ENCODE data around the gene TNNT1. TPM values are rescaled to one million over a fixed set of nuclear protein-coding genes. Genes with fewer than 3 reads are reported as not detected.

The TNNT1 gene
- total RNA-seq, 2 donors from 2014 or later = 22.9 to 66.7 TPM

- Histone ChIP-seq H3K27ac (ENCODE audit: low read depth, low read length) (no peak overlapping the region), H3K9ac (ENCODE audit: extremely low read depth, low read length, poor library complexity, severe bottlenecking) (no peak overlapping the region), H3K4me1 (ENCODE audit: control insufficient read depth, insufficient read depth, low read length) (no peaks in the 10 kb centered on the region), H3K9me3 (ENCODE audit: control insufficient read depth, low read length) (no peaks in the 10 kb centered on the region), H3K27me3 (ENCODE audit: control insufficient read depth, insufficient read depth, low read length, poor library complexity, severe bottlenecking) (no peaks in the 10 kb centered on the region), H3K4me3 (ENCODE audit: low read length) (no peak overlapping the region), H3K36me3 (ENCODE audit: control insufficient read depth, insufficient read depth, low read length) (no peaks in the 10 kb centered on the region)
- Mint-ChIP-seq H3K4me1 (no peaks in the 10 kb centered on the region), H3K9me3 (no peaks in the 10 kb centered on the region), H3K4me3 (no peak overlapping the region), H3K36me3 (ENCODE audit: low read depth) (no peaks in the 10 kb centered on the region), H3K27ac (no peak overlapping the region), H3K27me3 (ENCODE audit: insufficient read depth) (peaks cover 9% of the 10 kb centered on the region)
- 94 to 97% methylated on average over 14 to 15 of the region's 16 CpGs for WGBS, 2 experiments (ENCODE audit: insufficient coverage in 1 of 2, insufficient read length in 1 of 2)
- no peak for DNase-seq
- no peak for TF ChIP-seq CTCF (conservative IDR thresholded peaks at IDR 0.05)
These were observed 17.6 kb downstream of the TNNT1 start for GRCh38 chr19:55131421-55131820.

- H3K9me3 ChIP-seq (ENCODE audit: control insufficient read depth, low read length) = no peaks in the 10 kb centered on the region
- H3K36me3 Mint-ChIP-seq (ENCODE audit: low read depth) = no peaks in the 10 kb centered on the region
- peaks cover 20% of the 10 kb centered on the region for H3K4me1 Mint-ChIP-seq
- TF ChIP-seq CTCF (conservative IDR thresholded peaks at IDR 0.05) = no peak
- H3K27me3 Mint-ChIP-seq (ENCODE audit: insufficient read depth) = peaks cover 37% of the 10 kb centered on the region
- no peak overlapping the region for H3K9ac ChIP-seq (ENCODE audit: extremely low read depth, low read length, poor library complexity, severe bottlenecking)
- 90 to 91% methylated on average over 8 to 14 of the region's 14 CpGs for WGBS, 2 experiments (ENCODE audit: insufficient coverage in 1 of 2, insufficient read length in 1 of 2)
- H3K36me3 ChIP-seq (ENCODE audit: control insufficient read depth, insufficient read depth, low read length) = no peaks in the 10 kb centered on the region
- DNase-seq = no peak
- H3K27ac Mint-ChIP-seq = peak overlapping the region; percentile 96
- H3K27me3 ChIP-seq (ENCODE audit: control insufficient read depth, insufficient read depth, low read length, poor library complexity, severe bottlenecking) = no peaks in the 10 kb centered on the region
- no peak overlapping the region for H3K27ac ChIP-seq (ENCODE audit: low read depth, low read length)
- H3K9me3 Mint-ChIP-seq = no peaks in the 10 kb centered on the region
- peak overlapping the region; percentile 87 for H3K4me3 Mint-ChIP-seq
- no peaks in the 10 kb centered on the region for H3K4me1 ChIP-seq (ENCODE audit: control insufficient read depth, insufficient read depth, low read length)
- no peak overlapping the region for H3K4me3 ChIP-seq (ENCODE audit: low read length)
These were observed 30.0 kb downstream of the TNNT1 start for GRCh38 chr19:55119053-55119452.

- no peak for TF ChIP-seq CTCF (conservative IDR thresholded peaks at IDR 0.05)
- Histone ChIP-seq H3K27ac (ENCODE audit: low read depth, low read length) (no peak overlapping the region), H3K36me3 (ENCODE audit: control insufficient read depth, insufficient read depth, low read length) (no peaks in the 10 kb centered on the region), H3K4me3 (ENCODE audit: low read length) (peak overlapping the region; percentile 83), H3K4me1 (ENCODE audit: control insufficient read depth, insufficient read depth, low read length) (no peaks in the 10 kb centered on the region), H3K9ac (ENCODE audit: extremely low read depth, low read length, poor library complexity, severe bottlenecking) (peak overlapping the region; percentile 49), H3K9me3 (ENCODE audit: control insufficient read depth, low read length) (no peaks in the 10 kb centered on the region), H3K27me3 (ENCODE audit: control insufficient read depth, insufficient read depth, low read length, poor library complexity, severe bottlenecking) (no peaks in the 10 kb centered on the region)
- 58 to 70% methylated on average over 12 to 22 of the region's 22 CpGs for WGBS, 2 experiments (ENCODE audit: insufficient coverage in 1 of 2, insufficient read length in 1 of 2)
- Mint-ChIP-seq H3K36me3 (ENCODE audit: low read depth) (no peaks in the 10 kb centered on the region), H3K9me3 (no peaks in the 10 kb centered on the region), H3K27ac (peak overlapping the region; percentile 96), H3K27me3 (ENCODE audit: insufficient read depth) (peaks cover 31% of the 10 kb centered on the region), H3K4me1 (peaks cover 18% of the 10 kb centered on the region), H3K4me3 (peak overlapping the region; percentile 87)
- DNase-seq = peak; percentile 94
These were observed 30.5 kb downstream of the TNNT1 start for GRCh38 chr19:55118401-55118991.

Measured in endodermal cell (in vitro differentiated cells).